NCI-H1417 (cell line): ENCODE results near the gene MAP4K4.

Experiments used
- DNase-seq, 3 experiments: peaks; one replicate each; lab custom pipeline; 2025; lab: John Stamatoyannopoulos, UW

The MAP4K4 gene

GRCh38 chr2:101723371-101724124 lies 26.0 kb downstream of the MAP4K4 start:
- DNase-seq = no peak

GRCh38 chr2:101724125-101724474 lies 26.6 kb downstream of the MAP4K4 start:
- no peak for DNase-seq

- no peak for DNase-seq
Measured at GRCh38 chr2:101725038-101725437, 27.5 kb downstream of the MAP4K4 start.

GRCh38 chr2:101725515-101726192 lies 28.1 kb downstream of the MAP4K4 start:
- DNase-seq = no peak

- no peak for DNase-seq
Measured at GRCh38 chr2:101728865-101729264, 31.4 kb downstream of the MAP4K4 start.

- DNase-seq = no peak
Measured at GRCh38 chr2:101729521-101730190, 32.1 kb downstream of the MAP4K4 start.

- no peak for DNase-seq
Measured at GRCh38 chr2:101731221-101732054, 33.9 kb downstream of the MAP4K4 start.

- no peak for DNase-seq
Measured at GRCh38 chr2:101732199-101732598, 34.7 kb downstream of the MAP4K4 start.

GRCh38 chr2:101732773-101733256 lies 35.3 kb downstream of the MAP4K4 start:
- DNase-seq = no peak

GRCh38 chr2:101733257-101733993 lies 35.9 kb downstream of the MAP4K4 start:
- DNase-seq = no peak

- no peak for DNase-seq
Measured at GRCh38 chr2:101734505-101735165, 37.1 kb downstream of the MAP4K4 start.

- DNase-seq = no peak
Measured at GRCh38 chr2:101735166-101735533, 37.6 kb downstream of the MAP4K4 start.

GRCh38 chr2:101736233-101736632 lies 38.7 kb downstream of the MAP4K4 start:
- no peak for DNase-seq

- no peak for DNase-seq
Measured at GRCh38 chr2:101736861-101737291, 39.4 kb downstream of the MAP4K4 start.

GRCh38 chr2:101737478-101738255 lies 40.2 kb downstream of the MAP4K4 start:
- DNase-seq = no peak

- no peak for DNase-seq
Measured at GRCh38 chr2:101738649-101739048, 41.1 kb downstream of the MAP4K4 start.

GRCh38 chr2:101740555-101740964 lies 43.1 kb downstream of the MAP4K4 start:
- DNase-seq = no peak

GRCh38 chr2:101741775-101742520 lies 44.4 kb downstream of the MAP4K4 start:
- no peak for DNase-seq

GRCh38 chr2:101742547-101742946 lies 45.0 kb downstream of the MAP4K4 start:
- no peak for DNase-seq
